ENCODE results near the gene PRTFDC1. TPM values are rescaled to one million over a fixed set of nuclear protein-coding genes. Genes with fewer than 3 reads are reported as not detected.

PRTFDC1 gene
- total and polyA plus RNA-seq, 8 donors: 1.2 to 21.6 (median 12.4) TPM; not detected in 1

DNA sequence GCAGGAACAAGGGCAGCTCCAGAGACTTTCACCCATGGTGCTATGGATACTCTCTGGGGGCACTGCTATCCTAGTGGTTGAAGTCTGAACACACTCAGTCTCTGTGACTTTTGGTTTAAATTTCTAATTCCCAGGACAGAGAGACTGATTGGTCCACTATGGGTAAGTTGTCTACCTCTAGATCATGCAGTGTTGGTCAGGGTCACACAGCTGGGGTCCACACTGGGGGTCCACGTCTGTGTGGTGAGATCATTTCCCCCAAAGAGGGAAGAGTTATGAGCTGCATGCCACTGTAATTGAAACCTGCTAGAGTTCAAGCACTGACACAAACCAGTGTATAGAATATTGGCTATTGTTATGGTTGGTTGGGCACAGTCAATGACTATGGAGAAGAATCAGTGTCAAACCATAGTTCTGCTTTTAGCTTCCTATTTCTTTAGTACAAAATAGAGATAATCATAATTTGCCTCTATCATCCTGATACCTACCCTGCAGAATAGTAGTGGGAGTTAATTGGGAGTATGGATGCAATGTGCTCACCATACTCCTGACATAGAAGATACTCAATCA lies 101.6 kb downstream of the PRTFDC1 start:
- no peak for TF ChIP-seq POLR2AphosphoS5 (IDR thresholded peaks at IDR 0.05)
- no peak for TF ChIP-seq EP300 (IDR thresholded peaks at IDR 0.05)
- TF ChIP-seq POLR2A (IDR thresholded peaks at IDR 0.05): no peak
- TF ChIP-seq CTCF (IDR thresholded peaks at IDR 0.05): no peak
- H3K4me3 ChIP-seq: peak overlapping the region in 3 of 4 donors; percentile 15 to 20 (median 15)
- no peak for DNase-seq
- H3K4me1 ChIP-seq: peaks cover 4 to 15% (median 12%) of the 10 kb centered on the region in 4 donors
- intact Hi-C loops (cut with DNase I; ENCODE audit: low total_unique reads): no loop called here
- H3K9me3 ChIP-seq: no peaks in the 10 kb centered on the region
- no peaks in the 10 kb centered on the region for H3K27me3 ChIP-seq
- WGBS, 5 donors: 19 to 50% (median 46%) methylated on average over 1 of the region's 1 CpG
- H3K27ac ChIP-seq: peak overlapping the region; percentile 78 to 91 (median 86)
- H3K36me3 ChIP-seq: no peaks in the 10 kb centered on the region

- peak overlapping the region in 3 of 4 donors; percentile 7 to 24 (median 20) for H3K4me3 ChIP-seq
- intact Hi-C loops (cut with DNase I; ENCODE audit: low total_unique reads): no loop called here
- peaks cover 4 to 15% (median 12%) of the 10 kb centered on the region in 4 donors for H3K4me1 ChIP-seq
- 28 to 57% (median 43%) methylated on average over 9 of the region's 9 CpGs for whole genome bisulfite sequencing, 5 donors
- H3K9me3 ChIP-seq: no peaks in the 10 kb centered on the region
- peak overlapping the region; percentile 78 to 91 (median 86) for H3K27ac ChIP-seq
- TF ChIP-seq EP300 (IDR thresholded peaks at IDR 0.05) (no peak), POLR2AphosphoS5 (IDR thresholded peaks at IDR 0.05) (peak in 2 of 3 donors; percentile 20 to 56)
- no peaks in the 10 kb centered on the region for H3K27me3 ChIP-seq
- H3K36me3 ChIP-seq: no peaks in the 10 kb centered on the region
- DNase-seq: peak in 1 of 2 donors; percentile 88
Measured at GRCh38 chr10:24849501-24850299, 102.7 kb downstream of the PRTFDC1 start.

GRCh38 chr10:24849051-24849450 lies 103.4 kb downstream of the PRTFDC1 start:
- peak overlapping the region in 1 of 4 donors; percentile 20 for H3K4me3 ChIP-seq
- DNase-seq: peak in 1 of 2 donors; percentile 51
- 36 to 63% (median 42%) methylated on average over 6 of the region's 6 CpGs for WGBS, 5 donors
- TF ChIP-seq CTCF (IDR thresholded peaks at IDR 0.05): no peak
- TF ChIP-seq EP300 (IDR thresholded peaks at IDR 0.05): no peak
- TF ChIP-seq POLR2A (IDR thresholded peaks at IDR 0.05): no peak
- peak in 1 of 3 donors; percentile 3 for TF ChIP-seq POLR2AphosphoS5 (IDR thresholded peaks at IDR 0.05)
- intact Hi-C loops (cut with DNase I; ENCODE audit: low total_unique reads): no loop called here
- no peaks in the 10 kb centered on the region for H3K9me3 ChIP-seq
- H3K27me3 ChIP-seq: no peaks in the 10 kb centered on the region
- H3K27ac ChIP-seq: peak overlapping the region; percentile 49 to 91 (median 83)
- H3K36me3 ChIP-seq: no peaks in the 10 kb centered on the region
- peaks cover 4 to 15% (median 12%) of the 10 kb centered on the region in 4 donors for H3K4me1 ChIP-seq

- 14 to 40% (median 23%) methylated on average over 6 of the region's 6 CpGs for WGBS, 5 donors
- peak overlapping the region in 1 of 4 donors; percentile 20 for H3K4me3 ChIP-seq
- peak in 1 of 2 donors; percentile 35 for DNase-seq
- H3K4me1 ChIP-seq: peaks cover 4 to 15% (median 12%) of the 10 kb centered on the region in 4 donors
- no peaks in the 10 kb centered on the region for H3K27me3 ChIP-seq
- no peaks in the 10 kb centered on the region for H3K9me3 ChIP-seq
- H3K27ac ChIP-seq: peak overlapping the region in 4 of 5 donors; percentile 78 to 91 (median 84)
- H3K36me3 ChIP-seq: no peaks in the 10 kb centered on the region
- intact Hi-C loops (cut with DNase I; ENCODE audit: low total_unique reads): no loop called here
- TF ChIP-seq POLR2AphosphoS5 (IDR thresholded peaks at IDR 0.05) (no peak), EP300 (IDR thresholded peaks at IDR 0.05) (no peak), POLR2A (IDR thresholded peaks at IDR 0.05) (no peak), CTCF (IDR thresholded peaks at IDR 0.05) (no peak)
Measured at GRCh38 chr10:24848195-24848594, 104.2 kb downstream of the PRTFDC1 start.
